Measurements from ENCODE around the gene TLX1. TPM values are rescaled to one million over a fixed set of nuclear protein-coding genes. Genes with fewer than 3 reads are reported as not detected.

Gene TLX1
- total and polyA plus RNA-seq, 8 donors: 0.58 to 7.0 TPM; not detected in 6

GRCh38 chr10:101172741-101173140 lies 41.6 kb downstream of the TLX1 start:
- intact Hi-C loops (cut with DNase I; ENCODE audit: low total_unique reads): no loop called here
- 60 to 72% (median 61%) methylated on average over 2 of the region's 2 CpGs for WGBS, 5 donors
- Histone ChIP-seq H3K4me1 (no peaks in the 10 kb centered on the region), H3K4me3 (no peak overlapping the region), H3K27me3 (peaks cover 0 to 87% (median 0%) of the 10 kb centered on the region in 3 donors), H3K36me3 (no peaks in the 10 kb centered on the region), H3K27ac (no peak overlapping the region), H3K9me3 (peaks cover 0 to 33% (median 27%) of the 10 kb centered on the region in 4 donors)
- no peak for DNase-seq
- no peak for TF ChIP-seq CTCF (IDR thresholded peaks at IDR 0.05)
- TF ChIP-seq EP300 (IDR thresholded peaks at IDR 0.05): no peak
- TF ChIP-seq POLR2A (IDR thresholded peaks at IDR 0.05): no peak
- TF ChIP-seq POLR2AphosphoS5 (IDR thresholded peaks at IDR 0.05): no peak

DNA sequence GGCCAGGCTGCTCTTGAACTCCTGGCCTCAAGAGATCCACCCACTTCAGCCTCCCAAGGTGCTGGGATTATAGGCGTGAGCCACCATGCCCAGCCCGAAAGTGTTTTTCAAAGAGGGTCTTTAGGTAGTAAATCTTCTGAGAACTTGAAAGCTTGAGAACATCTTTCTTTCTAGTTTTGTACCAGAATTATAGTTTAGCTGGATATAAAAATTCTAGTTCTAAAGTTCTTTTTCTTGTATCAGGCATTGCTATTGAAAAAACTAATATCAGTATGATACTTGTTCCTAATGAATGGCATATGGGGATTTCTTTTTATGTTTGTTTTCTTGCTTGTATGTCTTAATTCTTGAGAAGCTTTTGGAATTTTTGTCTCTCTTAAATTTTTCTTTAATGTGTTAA lies 43.2 kb downstream of the TLX1 start:
- TF ChIP-seq POLR2A (IDR thresholded peaks at IDR 0.05) (no peak), POLR2AphosphoS5 (IDR thresholded peaks at IDR 0.05) (no peak), EP300 (IDR thresholded peaks at IDR 0.05) (no peak), CTCF (IDR thresholded peaks at IDR 0.05) (no peak)
- Histone ChIP-seq H3K36me3 (no peaks in the 10 kb centered on the region), H3K27ac (no peak overlapping the region), H3K9me3 (peaks cover 0 to 33% (median 26%) of the 10 kb centered on the region in 4 donors), H3K27me3 (peaks cover 0 to 82% (median 0%) of the 10 kb centered on the region in 3 donors), H3K4me1 (no peaks in the 10 kb centered on the region), H3K4me3 (no peak overlapping the region)
- DNase-seq: no peak
- WGBS, 5 donors: 96 to 100% (median 99%) methylated on average over 2 of the region's 2 CpGs
- intact Hi-C loops (cut with DNase I; ENCODE audit: low total_unique reads): no loop called here

- Histone ChIP-seq H3K4me3 (no peak overlapping the region), H3K36me3 (no peaks in the 10 kb centered on the region), H3K9me3 (peaks cover 0 to 33% (median 26%) of the 10 kb centered on the region in 4 donors), H3K27me3 (peaks cover 0 to 75% (median 0%) of the 10 kb centered on the region in 3 donors), H3K4me1 (no peaks in the 10 kb centered on the region), H3K27ac (no peak overlapping the region)
- intact Hi-C loops (cut with DNase I; ENCODE audit: low total_unique reads): no loop called here
- no peak for DNase-seq
- 66 to 75% (median 72%) methylated on average over 4 of the region's 4 CpGs for WGBS, 5 donors
- TF ChIP-seq POLR2A (IDR thresholded peaks at IDR 0.05) (no peak), CTCF (IDR thresholded peaks at IDR 0.05) (no peak), EP300 (IDR thresholded peaks at IDR 0.05) (no peak), POLR2AphosphoS5 (IDR thresholded peaks at IDR 0.05) (no peak)
Observed at GRCh38 chr10:101176577-101176976, 45.5 kb downstream of the TLX1 start.

DNA sequence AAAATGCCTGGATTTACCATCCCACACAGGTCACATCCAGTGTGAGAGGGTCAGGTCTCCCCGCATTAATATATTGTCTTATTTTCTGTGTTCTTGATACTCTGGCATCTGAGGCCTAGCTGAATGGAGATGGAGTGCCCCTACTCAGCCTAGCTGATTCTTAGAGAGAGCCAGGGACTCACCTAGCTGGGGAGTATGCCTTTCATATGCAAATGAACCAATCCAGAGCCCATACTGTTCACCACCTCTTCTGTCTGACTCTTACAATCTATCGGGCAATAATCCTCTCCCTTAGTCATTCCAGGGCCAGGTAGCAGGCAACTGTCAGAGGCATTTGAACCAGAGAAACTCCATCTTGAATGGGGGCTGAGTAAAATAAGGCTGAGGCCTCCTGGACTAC lies 51.8 kb downstream of the TLX1 start:
- H3K27me3 ChIP-seq: peaks cover 0 to 52% (median 4%) of the 10 kb centered on the region in 3 donors
- no peaks in the 10 kb centered on the region for H3K9me3 ChIP-seq
- no peak overlapping the region for H3K4me3 ChIP-seq
- no peaks in the 10 kb centered on the region for H3K36me3 ChIP-seq
- 62 to 83% (median 81%) methylated on average over 2 of the region's 2 CpGs for WGBS, 5 donors
- intact Hi-C loops (cut with DNase I; ENCODE audit: low total_unique reads): no loop called here
- no peak for DNase-seq
- no peaks in the 10 kb centered on the region for H3K4me1 ChIP-seq
- no peak overlapping the region for H3K27ac ChIP-seq
- no peak for TF ChIP-seq CTCF (IDR thresholded peaks at IDR 0.05)
- TF ChIP-seq POLR2AphosphoS5 (IDR thresholded peaks at IDR 0.05): no peak
- no peak for TF ChIP-seq EP300 (IDR thresholded peaks at IDR 0.05)
- no peak for TF ChIP-seq POLR2A (IDR thresholded peaks at IDR 0.05)
